GM12878 (cell line): ENCODE data around the gene COA1. TPM values are rescaled to one million over a fixed set of nuclear protein-coding genes. Genes with fewer than 3 reads are reported as not detected.

ENCODE experiments used
- ATAC-seq: fragments of 200-7000 bp; cut with Tn5 transposase; 3 replicates; pipeline ENCODE4 v1.9.1; 2020; ENCODE audit warnings: mild to moderate bottlenecking, moderate library complexity
- BruUV-seq: library from RNA; stranded (reverse); fragments of 400-500 nt; replicated peaks from 2 replicates; lab custom pipeline; 2021; lab: Mats Ljungman, UMichigan
- CTCF ChIA-PET: fragments of 300-600 bp; sonication (Branson Sonifier 250); formaldehyde crosslinking; extraction: SDS; loops from one replicate; lab custom pipeline; 2021; ENCODE audit warnings: inconsistent platforms; lab: Yijun Ruan, JAX
- POLR2A ChIA-PET: fragments of 350-600 bp; formaldehyde crosslinking; extraction: SDS; loops from one replicate; lab custom pipeline; 2021; ENCODE audit warnings: inconsistent platforms; lab: Charles Lee
- RAD21 ChIA-PET: fragments of 300-600 bp; sonication (Branson Sonifier 250); formaldehyde crosslinking; loops from one replicate; lab custom pipeline; 2023; ENCODE audit warnings: antibody characterized with exemption; ENCODE audit not compliant: unreplicated experiment; lab: Charles Lee
- SMC1A ChIA-PET: fragments of 300-600 bp; sonication (Branson Sonifier 250); formaldehyde crosslinking; loops from one replicate; lab custom pipeline; 2023; ENCODE audit not compliant: unreplicated experiment, uncharacterized antibody; lab: Charles Lee
- DNase-seq: peaks from one replicate; pipeline ENCODE4 v3.0.0-alpha.2; 2011; ENCODE audit warnings: low read depth, low spot score
- FAIRE-seq: peaks from 3 replicates; lab custom pipeline; 2011; peaks lifted over from hg19 to GRCh38; lab: Jason Lieb, UNC
- H2AFZ ChIP-seq: 2 replicates; pipeline ENCODE4 v1.6.0; 2011; ENCODE audit warnings: low read depth, low read length, control low read depth; ENCODE audit not compliant: control insufficient read depth
- H3K27ac ChIP-seq: 2 replicates; pipeline ENCODE4 v1.5.1; 2011; ENCODE audit warnings: control low read depth; ENCODE audit not compliant: control insufficient read depth, insufficient read depth
- H3K27me3 ChIP-seq, 2 experiments: replicated peaks in 1 of 2; 2 replicates each; pipeline versions ENCODE4 v1.6.0 to v1.6.1; 2011; ENCODE audit warnings: low read length in 1 of 2; ENCODE audit not compliant: control insufficient read depth in 2 of 2, insufficient read depth in 2 of 2
- H3K36me3 ChIP-seq, 2 experiments: 2 replicates each; pipeline ENCODE4 v1.5.1; 2011; ENCODE audit warnings: low read length in 1 of 2; ENCODE audit not compliant: control insufficient read depth in 2 of 2, insufficient read depth in 2 of 2
- H3K4me1 ChIP-seq: 2 replicates; pipeline ENCODE4 v1.6.1; 2011; ENCODE audit warnings: mild to moderate bottlenecking, low read length, moderate library complexity, mixed read lengths; ENCODE audit not compliant: control insufficient read depth, insufficient read depth
- H3K4me2 ChIP-seq: 2 replicates; pipeline ENCODE4 v1.6.0; 2011; ENCODE audit warnings: control low read depth; ENCODE audit not compliant: control insufficient read depth, insufficient read depth
- H3K4me3 ChIP-seq: fragments of 200-600 bp; sonication (generic); 2 replicates; pipeline ENCODE4 v1.5.1; 2016
- H3K79me2 ChIP-seq: 2 replicates; pipeline ENCODE4 v1.6.0; 2011; ENCODE audit warnings: low read length; ENCODE audit not compliant: control insufficient read depth, insufficient read depth
- H3K9ac ChIP-seq: 2 replicates; pipeline ENCODE4 v1.8.0; 2011; ENCODE audit warnings: low read length, control low read depth, mixed read lengths; ENCODE audit not compliant: control insufficient read depth, insufficient read depth
- H3K9me3 ChIP-seq: replicated peaks from 3 replicates; pipeline ENCODE4 v1.5.1; 2011; ENCODE audit warnings: mild to moderate bottlenecking, low read length; ENCODE audit not compliant: control insufficient read depth, insufficient read depth
- H4K20me1 ChIP-seq: 2 replicates; pipeline ENCODE4 v1.6.0; 2011; ENCODE audit not compliant: control insufficient read depth, insufficient read depth
- ATF2 ChIP-seq: IDR thresholded peaks from 2 replicates; pipeline ENCODE4 v1.6.1; 2012; ENCODE audit warnings: low read length, inconsistent platforms
- CREM ChIP-seq: IDR thresholded peaks from 2 replicates; pipeline ENCODE4 v1.6.1; 2014; ENCODE audit warnings: antibody characterized with exemption, low read depth
- ETV6 ChIP-seq, 2 experiments: fragments of 450-650 bp in 1 of 2; IDR thresholded peaks in 1 of 2; conservative IDR thresholded peaks in 1 of 2; 2 replicates each; pipeline ENCODE4 v1.6.1; 2014; ENCODE audit warnings: antibody characterized with exemption in 1 of 2, borderline replicate concordance in 1 of 2, low read depth in 1 of 2, mild to moderate bottlenecking in 1 of 2, moderate library complexity in 1 of 2
- HCFC1 ChIP-seq: fragments of 150-350 bp; IDR thresholded peaks from 2 replicates; pipeline ENCODE4 v1.6.1; 2014; ENCODE audit warnings: low read length
- JUND ChIP-seq: IDR thresholded peaks from 2 replicates; pipeline ENCODE4 v1.6.1; 2012; ENCODE audit warnings: low read depth, mild to moderate bottlenecking, low read length, improper control_type of control experiment, moderate library complexity
- MTA3 ChIP-seq: IDR thresholded peaks from 2 replicates; pipeline ENCODE4 v1.6.1; 2012; ENCODE audit warnings: low read length, inconsistent platforms, borderline replicate concordance
- NFYB ChIP-seq: IDR thresholded peaks from 2 replicates; pipeline ENCODE4 v1.6.1; 2011; ENCODE audit warnings: low read depth, mild to moderate bottlenecking, low read length, improper control_type of control experiment, moderate library complexity; ENCODE audit not compliant: insufficient read depth
- NKRF ChIP-seq: fragments of 450-650 bp; conservative IDR thresholded peaks from 2 replicates; pipeline ENCODE4 v1.6.1; 2017; ENCODE audit warnings: mild to moderate bottlenecking, moderate library complexity
- POLR2AphosphoS2 ChIP-seq: IDR thresholded peaks from 2 replicates; pipeline ENCODE4 v1.6.1; 2011; ENCODE audit warnings: low read depth, mild to moderate bottlenecking, low read length, improper control_type of control experiment, moderate library complexity
- POU2F2 ChIP-seq: IDR thresholded peaks from 3 replicates; pipeline ENCODE4 v1.6.1; 2011; ENCODE audit warnings: low read depth, mild to moderate bottlenecking, low read length, borderline replicate concordance
- RFX5 ChIP-seq: IDR thresholded peaks from 2 replicates; pipeline ENCODE4 v1.6.1; 2011; ENCODE audit warnings: low read depth, low read length, improper control_type of control experiment
- RUNX3 ChIP-seq: IDR thresholded peaks from 2 replicates; pipeline ENCODE4 v1.6.1; 2012; ENCODE audit warnings: low read length, inconsistent platforms
- SP1 ChIP-seq: IDR thresholded peaks from one replicate; pipeline ENCODE4 v1.6.1; 2011; ENCODE audit warnings: low read depth, low read length
- SUZ12 ChIP-seq: fragments of 200-600 bp; sonication (generic); IDR thresholded peaks from one replicate; pipeline ENCODE4 v1.6.1; 2018; ENCODE audit warnings: antibody characterized with exemption, mild to moderate bottlenecking; ENCODE audit not compliant: unreplicated experiment
- TAF1 ChIP-seq: IDR thresholded peaks from 2 replicates; pipeline ENCODE4 v1.6.1; 2011; ENCODE audit warnings: mild to moderate bottlenecking, low read depth, low read length, borderline replicate concordance
- ZBED1 ChIP-seq: IDR thresholded peaks from 2 replicates; pipeline ENCODE4 v1.6.1; 2016; ENCODE audit warnings: borderline replicate concordance
- WGBS: methylation state at CpG from one replicate; pipeline ENCODE4 v1.1.6; 2016; ENCODE audit warnings: low lambda C conversion rate; ENCODE audit not compliant: insufficient replicate concordance, insufficient coverage; ENCODE audit errors: missing lambda C conversion rate; 5-methylcytosine and 5-hydroxymethylcytosine counted together
- in situ Hi-C: fragments of 300-500 bp; cut with MboI; formaldehyde crosslinking; loops from 9 replicates; pipeline ENCODE4 v1.14.3; 2018; ENCODE audit warnings: mixed read lengths
- intact Hi-C: fragments of 100-400 bp; cut with micrococcal nuclease; formaldehyde crosslinking; loops from one replicate; pipeline ENCODE4 v1.14.2; 2022; ENCODE audit not compliant: unreplicated experiment
- polyA plus RNA-seq, 11 experiments: library from polyadenylated mRNA; depleted of rRNA in 4 of 11; unstranded in 6 of 11; stranded (reverse) in 5 of 11; fragments of >200 nt; fragmentation: Nextera tagmentation in 4 of 11; fragmentation: Illumina TruSeq in 1 of 11; extraction: Ambion mirVana in 4 of 11; extraction: Trizol in 1 of 11; gene quantifications; 1 replicate in 1 of 11; 2 replicates in 10 of 11; pipeline versions ENCODE4 v1.2.1 to v1.2.3, GENCODE V29; 2011 to 2016; ENCODE audit warnings: inconsistent platforms in 2 of 11, missing spikeins in 2 of 11, low read depth in 1 of 11
- total RNA-seq, 4 experiments: library from RNA; depleted of rRNA in 3 of 4; stranded (reverse); fragments of >200 nt in 3 of 4; fragmentation: Illumina TruSeq in 1 of 4; extraction: Trizol in 1 of 4; gene quantifications; 2 replicates each; pipeline versions ENCODE4 v1.2.1 to v1.2.3, GENCODE V29; 2013 to 2021

The COA1 gene
- total and polyA plus RNA-seq, 10 of the 15 experiments (the other 5 are each of a cell fraction or from before 2014, with no cell fraction given) = 83.1 to 258 (median 111) TPM

GRCh38 chr7:43658718-43659548 lies 70.4 kb downstream of the COA1 start:
- H3K27ac ChIP-seq = peak overlapping the region; percentile 28
- no peak for FAIRE-seq
- peaks cover 35% of the 10 kb centered on the region for H3K79me2 ChIP-seq
- BruUV-seq = no TSS peak
- in situ Hi-C loops = no loop called here
- SMC1A ChIA-PET = no interaction called here
- 25% methylated on average over 7 of the region's 7 CpGs for WGBS
- peaks cover 22% of the 10 kb centered on the region for H3K4me1 ChIP-seq
- ATAC-seq = peak; percentile 88
- peak overlapping the region; percentile 49 for H3K4me2 ChIP-seq
- CTCF ChIA-PET = interaction anchor here (0.7 kb wide), 1 partner anchor 34 kb away, joined by 3 read pairs; no protein-coding TSS in a partner anchor
- no peak overlapping the region for H3K9ac ChIP-seq
- H3K9me3 ChIP-seq = no peaks in the 10 kb centered on the region; the same call in 1 of the 3 replicates
- intact Hi-C loops = no loop called here
- no peaks in the 10 kb centered on the region for H4K20me1 ChIP-seq
- H3K27me3 ChIP-seq = no peaks in the 10 kb centered on the region
- H2AFZ ChIP-seq = no peak overlapping the region
- no peak for DNase-seq
- H3K4me3 ChIP-seq = no peak overlapping the region
- POLR2A ChIA-PET = no interaction called here
- H3K36me3 ChIP-seq = peaks cover 6% of the 10 kb centered on the region in 2 experiments
- RAD21 ChIA-PET = interaction anchor here (1.0 kb wide), 1 partner anchor 39 kb away, joined by 3 read pairs; no protein-coding TSS in a partner anchor
- no peak for TF ChIP-seq POLR2AphosphoS2
- 0 out of 2 replicates have a peak, but pooled peaks have one; percentile 26 for TF ChIP-seq TAF1
- TF ChIP-seq JUND = no peak
- TF ChIP-seq MTA3 = peak; percentile 72; the same call in 1 of the 2 replicates
- TF ChIP-seq SP1 = no peak
- TF ChIP-seq SUZ12 = no peak
- TF ChIP-seq NFYB = no peak
- TF ChIP-seq ZBED1 = 0 out of 2 replicates have a peak, but pooled peaks have one; percentile 37
- peak; percentile 51; the same call in 1 of the 2 replicates for TF ChIP-seq ATF2
- peak in 1 of 2 experiments; percentile 80; a peak in 2 of 4 replicates for TF ChIP-seq ETV6 (conservative IDR thresholded peaks at IDR 0.05 in 1 of 2, IDR thresholded peaks at IDR 0.05 in 1 of 2; ENCODE audit: borderline replicate concordance in 1 of 2, low read depth in 1 of 2)
- no peak for TF ChIP-seq RFX5
- TF ChIP-seq CREM = peak; percentile 63; the same call in 1 of the 2 replicates
- TF ChIP-seq POU2F2 = no peak
- TF ChIP-seq NKRF = no peak
- peak; percentile 43; the same call in 1 of the 2 replicates for TF ChIP-seq RUNX3
- no peak for TF ChIP-seq HCFC1
